GM15510 (cell line): Measurements from ENCODE around the gene STON2.

Source experiments
- POLR2A ChIP-seq: IDR thresholded peaks from 3 replicates; pipeline ENCODE4 v1.6.1; 2011; ENCODE audit warnings: borderline replicate concordance; ENCODE audit not compliant: insufficient read length; ENCODE audit errors: extremely low read depth

The STON2 gene

DNA sequence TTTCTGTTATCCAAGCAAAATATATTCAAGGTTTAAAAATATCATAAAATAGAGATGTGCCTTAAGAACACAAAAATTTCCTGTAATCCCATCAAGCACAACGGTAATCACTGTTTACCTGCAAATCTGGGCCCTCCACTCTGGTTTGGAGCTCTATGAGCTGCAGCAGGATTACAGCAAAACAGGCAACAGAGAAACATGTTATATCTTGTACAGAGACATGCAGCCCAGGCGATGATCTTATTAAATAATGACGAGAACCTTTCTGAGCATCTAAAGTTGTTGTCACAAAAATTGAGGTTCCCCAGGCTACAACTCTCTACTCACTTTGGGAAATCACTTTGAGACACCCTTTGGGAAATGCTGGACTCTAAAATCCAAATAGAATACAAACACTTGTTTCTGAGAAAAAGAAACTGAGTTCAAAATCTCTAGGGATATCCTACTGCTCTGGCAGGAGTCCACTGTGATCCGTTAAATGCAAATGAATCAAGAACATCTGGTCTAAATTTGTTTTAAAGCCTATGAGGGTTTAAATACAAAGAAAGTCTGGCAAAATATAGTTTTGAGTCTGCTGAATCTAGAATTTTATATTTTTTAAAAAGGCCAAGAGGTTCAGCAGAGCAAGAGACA lies 36.3 kb downstream of the STON2 start:
- no peak for TF ChIP-seq POLR2A

DNA sequence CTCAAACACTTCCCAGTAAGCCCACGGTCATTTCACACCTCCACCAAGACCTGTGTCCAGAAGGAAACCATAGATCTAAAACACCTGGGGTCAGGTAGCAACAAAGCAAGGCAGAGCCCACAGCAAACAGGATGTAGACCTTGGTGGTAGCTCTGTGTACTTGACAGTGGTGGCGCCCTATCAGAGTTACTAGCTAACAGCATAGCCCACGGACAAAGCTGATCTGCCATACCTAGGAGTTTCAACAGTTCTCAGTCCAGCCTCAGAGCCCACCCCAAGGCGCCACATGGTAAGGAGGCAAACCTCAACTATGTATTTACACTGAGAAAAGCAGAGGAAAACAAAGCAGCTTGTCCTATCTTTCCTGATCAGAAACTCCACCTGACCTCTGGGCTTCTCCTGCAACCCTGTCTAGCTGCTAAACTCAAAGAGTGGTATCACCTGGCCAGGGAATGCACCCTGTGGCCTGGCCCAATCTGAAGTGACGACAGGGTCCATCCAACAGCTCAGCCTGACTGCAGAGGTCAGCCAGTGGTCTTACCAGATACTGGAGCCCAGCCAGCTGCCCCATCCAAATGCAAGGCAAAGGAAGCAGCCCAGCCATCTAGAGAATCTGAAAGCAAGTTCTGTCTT lies 46.3 kb downstream of the STON2 start:
- no peak for TF ChIP-seq POLR2A

- no peak for TF ChIP-seq POLR2A
Measured at GRCh38 chr14:81352413-81352812, 47.7 kb downstream of the STON2 start.

DNA sequence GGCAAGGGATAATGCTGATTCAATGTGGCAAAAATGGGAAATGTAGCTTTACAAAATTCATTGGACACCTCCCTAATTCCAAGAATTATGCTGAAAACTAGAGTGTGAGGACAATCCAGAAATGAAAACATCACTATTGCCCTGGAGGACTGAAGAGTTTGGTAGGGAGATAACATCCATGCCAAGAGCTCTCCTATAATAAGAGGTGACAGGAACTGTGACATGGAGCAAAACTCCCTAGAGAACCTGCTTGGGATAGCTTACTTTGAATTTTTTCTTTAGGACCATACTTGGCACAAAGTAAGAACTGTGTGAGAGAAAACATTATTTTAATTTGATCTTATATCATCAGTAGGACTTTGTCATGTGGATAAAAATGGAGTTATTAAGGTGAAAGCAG lies 48.9 kb downstream of the STON2 start:
- TF ChIP-seq POLR2A, result no peak

DNA sequence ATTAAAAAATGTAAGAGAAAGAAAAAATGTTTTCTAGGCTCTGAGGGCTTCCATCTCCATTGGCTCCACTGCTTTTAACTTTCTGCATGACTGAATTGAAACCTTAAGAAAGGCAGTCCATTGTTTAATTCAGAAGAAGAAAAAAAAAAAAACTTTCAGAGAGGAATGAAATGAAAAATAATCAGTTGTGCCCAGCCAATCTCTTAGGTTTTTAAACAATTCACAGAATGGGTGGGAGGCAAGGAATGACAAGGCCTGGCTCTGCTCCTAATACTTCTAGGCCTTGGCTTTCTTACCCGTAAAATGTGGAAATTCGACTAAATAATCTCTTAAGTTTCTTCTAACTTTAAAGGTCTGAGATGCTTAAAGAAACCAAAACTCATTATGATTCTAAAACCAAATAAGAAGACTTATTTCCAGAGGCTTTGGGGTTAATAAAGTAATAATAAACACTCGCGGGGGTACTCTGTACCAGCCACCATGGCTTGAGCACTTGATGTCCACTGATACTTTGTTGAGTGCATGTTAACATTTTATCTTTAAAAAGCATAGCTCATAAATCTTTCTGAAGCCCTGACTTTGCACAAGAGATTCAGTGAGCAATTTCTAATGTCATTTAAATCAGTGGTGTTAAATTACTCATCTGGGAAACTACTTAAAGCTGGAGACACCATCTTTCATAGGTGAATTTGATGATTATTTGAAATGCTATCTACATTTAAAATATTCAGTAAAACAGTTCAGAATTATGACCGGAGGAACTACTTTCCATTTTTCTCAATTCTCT lies 49.6 kb downstream of the STON2 start:
- no peak for TF ChIP-seq POLR2A

- no peak for TF ChIP-seq POLR2A
Measured at GRCh38 chr14:81348061-81348460, 52.1 kb downstream of the STON2 start.

GRCh38 chr14:81345781-81346180 lies 54.3 kb downstream of the STON2 start:
- TF ChIP-seq POLR2A, result no peak

GRCh38 chr14:81344481-81345160 lies 55.5 kb downstream of the STON2 start:
- no peak for TF ChIP-seq POLR2A

DNA sequence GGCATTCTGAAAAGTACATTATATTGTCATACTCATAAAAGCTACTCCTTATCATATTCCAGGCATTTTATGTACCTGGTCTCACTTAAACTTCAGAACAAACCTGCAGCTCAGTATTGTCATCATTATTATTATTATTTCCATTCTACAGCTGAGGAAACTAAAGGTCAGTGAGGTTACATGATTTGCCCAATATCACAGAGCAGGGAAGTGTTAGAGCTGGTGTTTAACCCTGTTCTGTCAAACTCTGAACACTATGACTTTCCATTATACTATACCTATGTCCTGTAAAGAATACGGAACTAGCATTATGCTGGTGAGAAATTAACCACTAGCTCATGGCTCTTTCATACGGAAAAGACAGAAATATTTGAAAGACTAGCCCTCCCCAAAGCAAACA lies 56.4 kb downstream of the STON2 start:
- no peak for TF ChIP-seq POLR2A

DNA sequence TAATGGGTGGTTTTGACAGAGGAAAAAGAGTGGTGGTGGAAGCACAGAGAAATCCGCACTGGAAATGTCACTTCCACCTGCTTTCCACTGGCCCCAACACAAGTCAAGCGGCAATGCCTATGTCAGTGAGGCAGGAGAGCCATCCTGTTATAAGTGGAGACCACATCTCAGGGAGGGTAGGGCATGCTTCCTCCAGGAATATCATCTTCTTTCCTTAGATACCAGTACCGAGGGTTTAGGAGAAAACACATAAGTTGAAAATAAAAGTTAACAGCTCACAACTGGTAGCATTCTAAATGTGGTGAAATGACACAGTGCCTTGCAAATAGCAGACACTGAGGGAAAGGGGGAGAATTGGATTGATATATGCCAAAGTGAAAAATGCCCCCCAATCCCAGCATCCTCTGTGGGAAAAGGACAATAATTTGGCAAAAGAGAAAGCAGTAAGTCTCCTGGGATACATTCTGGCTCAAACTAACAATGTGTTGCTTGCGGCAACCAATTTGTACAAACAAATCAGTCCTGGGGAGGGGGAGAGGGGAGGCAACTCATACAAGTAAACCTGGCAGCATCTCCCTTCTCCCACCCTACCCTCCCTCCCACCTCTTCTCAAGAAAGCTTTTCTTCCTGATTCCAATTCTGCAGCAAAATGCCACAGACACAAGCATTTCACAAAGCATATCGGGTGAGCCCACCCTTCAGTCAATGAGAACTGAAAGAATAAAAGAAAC lies 57.1 kb downstream of the STON2 start:
- TF ChIP-seq POLR2A, result no peak

DNA sequence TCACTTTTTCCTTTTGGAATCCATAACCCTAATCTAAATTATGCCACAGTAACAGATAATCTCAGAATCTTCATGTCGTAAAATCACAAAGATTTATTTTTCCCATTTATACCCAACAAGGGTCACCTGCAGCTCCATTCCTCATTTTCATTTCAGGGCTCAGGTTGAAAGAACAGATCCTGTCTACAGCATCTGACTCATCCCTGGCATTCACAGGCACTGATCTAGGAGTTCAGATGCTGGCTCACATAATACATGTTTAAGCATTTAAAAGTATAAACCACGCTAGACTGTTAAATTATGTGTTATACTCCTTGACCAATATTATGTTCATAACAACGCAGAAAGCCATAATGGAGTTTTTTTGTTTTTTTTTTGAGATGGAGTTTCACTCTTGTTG lies 58.3 kb downstream of the STON2 start:
- TF ChIP-seq POLR2A, result no peak

GRCh38 chr14:81341370-81341769 lies 58.8 kb downstream of the STON2 start:
- no peak for TF ChIP-seq POLR2A

DNA sequence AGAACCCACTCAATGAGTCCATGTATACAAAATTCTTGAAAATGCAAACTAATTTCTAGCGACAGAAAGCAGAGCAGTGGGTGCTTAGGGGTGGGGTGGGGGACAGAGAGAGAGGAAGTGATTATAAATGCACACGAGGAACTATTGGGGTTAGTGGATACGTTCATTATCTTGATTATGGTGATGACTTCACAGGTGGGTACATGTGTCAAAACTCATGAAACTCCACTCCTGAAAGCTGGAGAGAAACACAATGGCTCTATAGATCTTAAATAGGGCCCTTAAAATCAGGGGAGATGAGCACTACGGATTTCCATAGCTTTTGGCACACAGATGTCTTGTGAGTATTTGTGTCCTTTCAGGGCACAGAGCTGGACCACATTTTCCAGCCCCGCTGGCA lies 59.9 kb downstream of the STON2 start:
- no peak for TF ChIP-seq POLR2A

DNA sequence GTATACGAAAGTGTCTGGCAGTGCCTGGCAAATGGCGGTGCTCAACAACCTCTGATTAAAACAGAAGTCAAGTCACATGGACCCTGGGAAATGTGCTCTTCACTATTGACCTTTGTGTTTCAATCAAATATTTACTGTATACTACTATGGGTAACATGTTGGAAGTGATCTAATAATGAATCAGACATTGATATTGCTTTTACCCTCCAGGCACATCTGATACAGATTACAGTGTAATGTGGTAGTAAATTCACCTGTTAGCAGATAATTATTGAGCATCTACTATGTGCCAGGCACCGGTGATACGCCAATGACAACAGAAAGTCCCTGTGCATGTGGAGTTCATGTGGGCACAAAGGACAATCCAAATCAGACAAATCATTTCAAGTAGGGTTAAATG lies 63.1 kb downstream of the STON2 start:
- TF ChIP-seq POLR2A, result no peak

DNA sequence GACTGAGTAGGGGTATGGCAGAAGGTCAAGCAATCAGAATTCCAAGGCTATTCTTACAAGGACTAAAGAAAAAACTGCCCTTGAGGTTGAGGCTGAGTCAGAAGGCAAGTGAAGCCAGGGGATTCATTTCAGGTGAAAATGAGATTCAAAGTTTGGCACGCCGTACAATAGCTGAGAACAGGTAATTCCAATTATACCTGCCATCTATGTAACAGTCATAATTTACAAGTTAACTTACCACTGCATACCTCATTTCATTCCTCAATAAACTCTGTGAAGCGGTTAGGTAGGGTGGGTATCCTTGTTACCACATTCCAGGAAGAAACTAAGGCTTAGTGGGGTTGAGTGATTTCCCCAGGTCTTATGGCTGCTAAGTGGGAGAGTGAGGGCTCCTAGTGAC lies 64.1 kb downstream of the STON2 start:
- TF ChIP-seq POLR2A, result no peak
